ENCODE measurements around the gene FBXL19.
A peak's percentile ranks its signal among the peaks of the same experiment; 100 is the strongest.

Gene FBXL19

DNA sequence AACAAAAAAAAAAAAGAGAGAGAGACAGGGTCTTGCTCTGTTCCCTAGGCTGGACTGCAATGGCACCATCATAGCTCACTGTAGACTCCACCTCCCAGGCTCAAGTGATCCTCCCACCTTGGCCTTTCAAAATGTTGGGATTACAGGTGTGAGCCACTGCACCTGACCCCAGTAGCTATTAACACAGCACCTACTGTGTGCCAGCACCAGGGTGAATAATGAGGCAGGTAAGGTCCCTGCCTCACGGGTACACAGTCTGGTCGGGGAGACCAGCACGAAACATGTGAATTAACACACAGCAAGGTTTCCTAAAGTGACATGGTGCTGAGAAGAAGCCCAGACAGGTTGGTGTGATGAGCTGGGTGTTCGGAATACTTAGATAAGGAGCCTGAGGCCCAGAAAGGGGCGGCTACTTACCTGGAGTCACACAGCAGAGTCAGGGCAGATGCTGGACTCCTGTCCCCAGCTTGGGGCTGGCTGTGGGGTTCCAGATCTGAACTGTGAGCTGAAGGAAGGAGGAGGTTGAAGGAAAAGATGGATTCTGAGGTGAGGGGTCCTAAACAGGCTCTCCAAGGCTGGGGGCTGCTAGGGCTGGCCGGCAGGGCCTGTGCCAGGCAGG lies 10.5 kb upstream of the FBXL19 start:
- no peak overlapping the region for H3K4me3 ChIP-seq (replicated peaks; ENCODE audit: low read depth, low read length)
- TF ChIP-seq, protein P1, sequence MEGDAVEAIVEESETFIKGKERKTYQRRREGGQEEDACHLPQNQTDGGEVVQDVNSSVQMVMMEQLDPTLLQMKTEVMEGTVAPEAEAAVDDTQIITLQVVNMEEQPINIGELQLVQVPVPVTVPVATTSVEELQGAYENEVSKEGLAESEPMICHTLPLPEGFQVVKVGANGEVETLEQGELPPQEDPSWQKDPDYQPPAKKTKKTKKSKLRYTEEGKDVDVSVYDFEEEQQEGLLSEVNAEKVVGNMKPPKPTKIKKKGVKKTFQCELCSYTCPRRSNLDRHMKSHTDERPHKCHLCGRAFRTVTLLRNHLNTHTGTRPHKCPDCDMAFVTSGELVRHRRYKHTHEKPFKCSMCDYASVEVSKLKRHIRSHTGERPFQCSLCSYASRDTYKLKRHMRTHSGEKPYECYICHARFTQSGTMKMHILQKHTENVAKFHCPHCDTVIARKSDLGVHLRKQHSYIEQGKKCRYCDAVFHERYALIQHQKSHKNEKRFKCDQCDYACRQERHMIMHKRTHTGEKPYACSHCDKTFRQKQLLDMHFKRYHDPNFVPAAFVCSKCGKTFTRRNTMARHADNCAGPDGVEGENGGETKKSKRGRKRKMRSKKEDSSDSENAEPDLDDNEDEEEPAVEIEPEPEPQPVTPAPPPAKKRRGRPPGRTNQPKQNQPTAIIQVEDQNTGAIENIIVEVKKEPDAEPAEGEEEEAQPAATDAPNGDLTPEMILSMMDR (IDR thresholded peaks at IDR 0.05; ENCODE audit: low read length, missing control alignments), result no peak
- DNase-seq (ENCODE audit: low read depth), result no peak

- DNase-seq (ENCODE audit: low read depth), result no peak
- no peak overlapping the region for H3K4me3 ChIP-seq (replicated peaks; ENCODE audit: low read depth, low read length)
- TF ChIP-seq, protein P1 (IDR thresholded peaks at IDR 0.05; ENCODE audit: low read length, missing control alignments), result no peak
Observed at GRCh38 chr16:30914830-30915229, 8.5 kb upstream of the FBXL19 start.

- DNase-seq (ENCODE audit: low read depth), result no peak
- TF ChIP-seq, protein P1 (IDR thresholded peaks at IDR 0.05; ENCODE audit: low read length, missing control alignments), result no peak
- H3K4me3 ChIP-seq (replicated peaks; ENCODE audit: low read depth, low read length), result no peak overlapping the region
Observed at GRCh38 chr16:30918614-30919013, 4.8 kb upstream of the FBXL19 start.

DNA sequence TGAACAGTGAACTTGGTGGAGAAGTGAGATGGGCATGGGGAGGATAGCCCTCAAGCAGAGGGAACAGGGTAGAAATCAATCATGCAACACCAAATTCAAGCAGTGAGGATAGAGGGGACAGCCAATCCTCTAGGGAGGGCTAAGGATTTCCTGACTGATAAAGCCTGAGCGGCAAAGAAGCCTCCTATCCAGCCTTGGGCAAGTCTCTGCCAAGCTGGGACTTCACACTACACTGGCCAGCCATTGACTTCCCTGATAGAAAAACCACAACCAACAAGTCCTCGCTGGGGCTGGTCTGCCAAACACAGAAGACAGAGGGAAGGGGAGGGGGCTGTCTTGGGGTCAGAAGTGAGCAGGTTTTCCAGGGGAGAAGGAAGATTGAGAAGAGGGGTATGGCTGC lies 2.5 kb upstream of the FBXL19 start:
- TF ChIP-seq, protein P1 (IDR thresholded peaks at IDR 0.05; ENCODE audit: low read length, missing control alignments), result no peak
- DNase-seq (ENCODE audit: low read depth), result no peak
- H3K4me3 ChIP-seq (replicated peaks; ENCODE audit: low read depth, low read length), result no peak overlapping the region

GRCh38 chr16:30921459-30921747 lies 2.0 kb upstream of the FBXL19 start:
- TF ChIP-seq, protein P1 (IDR thresholded peaks at IDR 0.05; ENCODE audit: low read length, missing control alignments), result no peak
- H3K4me3 ChIP-seq (replicated peaks; ENCODE audit: low read depth, low read length), result peak overlapping the region; percentile 60
- no peak for DNase-seq (ENCODE audit: low read depth)

DNA sequence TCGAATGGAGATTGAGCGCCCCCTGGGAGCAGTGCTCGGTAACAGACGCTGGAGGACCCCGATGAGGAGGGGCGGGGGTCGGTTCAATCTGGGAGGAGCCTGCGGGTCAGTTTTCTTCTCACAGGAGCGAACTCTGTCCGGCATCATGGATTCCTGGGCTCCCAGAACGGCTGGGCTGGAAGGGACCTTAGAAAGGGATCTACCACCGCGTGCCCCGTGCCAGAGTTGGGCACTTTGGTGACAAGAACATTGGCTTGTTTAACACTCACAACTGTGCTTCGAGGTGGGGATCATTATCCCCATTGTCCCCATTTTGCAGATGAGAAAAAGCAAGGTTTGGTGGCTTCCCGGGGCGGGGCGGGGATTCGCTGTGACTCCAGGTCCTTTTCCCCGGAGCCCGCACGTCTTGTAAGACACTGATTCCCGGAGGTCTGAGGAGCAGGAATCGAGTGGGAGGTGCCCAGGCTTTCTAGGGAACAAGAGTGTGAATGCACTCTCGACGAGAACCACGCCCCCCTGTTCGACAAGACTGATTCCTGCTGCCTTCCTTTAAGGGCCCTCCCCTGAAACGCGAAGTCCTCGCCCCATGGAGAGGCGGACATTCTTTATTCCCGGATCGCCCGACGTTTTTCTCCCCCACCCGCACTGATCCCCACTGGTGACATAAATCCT lies 1.5 kb upstream of the FBXL19 start:
- DNase-seq (ENCODE audit: low read depth), result peak; percentile 92
- peak overlapping the region; percentile 60 for H3K4me3 ChIP-seq (replicated peaks; ENCODE audit: low read depth, low read length)
- TF ChIP-seq, protein P1 (IDR thresholded peaks at IDR 0.05; ENCODE audit: low read length, missing control alignments), result peak; percentile 92
